ENCODE results near the gene TM9SF4.

TM9SF4 gene

DNA sequence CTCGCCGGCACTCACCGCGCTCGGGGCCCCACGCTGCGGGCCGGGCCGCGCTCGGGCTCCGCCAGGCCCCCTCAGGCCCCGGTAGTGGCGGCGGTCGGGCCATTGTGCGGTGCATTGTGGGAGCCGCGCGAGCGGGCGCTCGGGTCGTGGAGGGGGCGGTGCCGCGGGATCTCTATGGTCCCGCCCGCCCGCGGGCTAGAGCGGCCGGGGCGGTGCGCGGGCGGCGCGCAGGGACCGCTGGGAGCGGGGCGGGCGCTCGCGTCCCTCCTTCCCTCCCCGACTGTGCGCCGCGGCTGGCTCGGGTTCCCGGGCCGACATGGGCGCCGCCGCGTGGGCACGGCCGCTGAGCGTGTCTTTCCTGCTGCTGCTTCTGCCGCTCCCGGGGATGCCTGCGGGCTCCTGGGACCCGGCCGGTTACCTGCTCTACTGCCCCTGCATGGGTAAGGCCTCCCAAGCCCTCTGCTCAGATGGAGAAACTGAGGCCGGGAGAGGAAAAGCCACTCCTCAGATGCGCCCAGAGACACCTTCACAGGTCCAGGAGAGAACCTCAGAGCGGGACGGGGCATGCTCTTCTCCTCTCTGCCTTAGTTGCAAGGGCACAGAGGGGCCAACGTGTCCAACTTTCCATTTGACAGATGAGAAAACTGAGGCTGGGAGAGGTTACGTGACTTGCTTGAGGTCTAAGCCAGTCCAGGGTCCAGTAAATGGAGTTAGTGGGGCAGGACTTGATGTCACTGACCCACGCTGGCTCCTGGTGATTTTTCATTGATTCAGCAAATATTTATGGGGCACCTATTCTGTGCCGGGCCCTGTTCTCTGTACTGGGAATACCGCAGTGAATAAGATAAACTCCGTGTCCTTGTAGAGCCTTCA is 98.3 kb downstream of the TM9SF4 start, which contains the start of the genes PLAGL2 and POFUT1:
Gene PLAGL2 (minus strand): TSS at position 118 of the 873 bp plus-strand sequence. CDS start 5,565 bp downstream, outside the sequence.
Gene POFUT1 (plus strand): TSS at position 255 of the 873 bp plus-strand sequence. CDS start 62 bp downstream, at position 317.
- peak; percentile 76 for DNase-seq (ENCODE audit: low spot score)

DNA sequence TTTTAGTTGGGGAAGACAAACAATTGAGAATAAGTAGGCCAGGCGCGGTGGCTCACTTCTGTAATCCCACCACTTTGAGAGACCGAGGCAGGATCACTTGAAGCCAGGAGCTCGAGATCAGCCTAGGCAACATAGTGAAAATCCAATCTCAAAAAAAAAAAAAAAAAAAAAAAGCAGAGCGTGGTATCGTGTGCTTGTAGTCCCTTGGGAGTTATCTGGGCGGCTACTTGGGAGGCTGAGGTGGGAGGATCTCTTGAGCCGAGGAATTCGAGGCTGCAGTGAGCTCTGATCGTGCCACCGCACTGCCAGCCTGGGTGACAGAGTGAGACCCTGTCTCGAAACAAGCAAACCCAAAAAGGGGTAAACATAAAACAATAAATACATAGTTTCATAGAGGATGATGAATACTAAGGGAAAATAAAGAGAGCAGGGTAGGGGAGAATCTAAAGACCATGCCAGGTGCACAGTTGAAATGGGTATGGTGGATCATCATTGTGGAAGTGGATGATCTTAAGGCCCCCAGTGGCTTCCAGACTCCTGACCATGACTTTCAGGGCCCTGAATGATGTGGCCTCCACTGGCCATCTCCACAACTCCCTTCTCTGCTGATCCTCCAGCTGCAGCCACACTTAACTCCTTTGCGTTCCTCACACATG is 99.1 kb downstream of the TM9SF4 start:
- DNase-seq (ENCODE audit: low spot score), result no peak

DNA sequence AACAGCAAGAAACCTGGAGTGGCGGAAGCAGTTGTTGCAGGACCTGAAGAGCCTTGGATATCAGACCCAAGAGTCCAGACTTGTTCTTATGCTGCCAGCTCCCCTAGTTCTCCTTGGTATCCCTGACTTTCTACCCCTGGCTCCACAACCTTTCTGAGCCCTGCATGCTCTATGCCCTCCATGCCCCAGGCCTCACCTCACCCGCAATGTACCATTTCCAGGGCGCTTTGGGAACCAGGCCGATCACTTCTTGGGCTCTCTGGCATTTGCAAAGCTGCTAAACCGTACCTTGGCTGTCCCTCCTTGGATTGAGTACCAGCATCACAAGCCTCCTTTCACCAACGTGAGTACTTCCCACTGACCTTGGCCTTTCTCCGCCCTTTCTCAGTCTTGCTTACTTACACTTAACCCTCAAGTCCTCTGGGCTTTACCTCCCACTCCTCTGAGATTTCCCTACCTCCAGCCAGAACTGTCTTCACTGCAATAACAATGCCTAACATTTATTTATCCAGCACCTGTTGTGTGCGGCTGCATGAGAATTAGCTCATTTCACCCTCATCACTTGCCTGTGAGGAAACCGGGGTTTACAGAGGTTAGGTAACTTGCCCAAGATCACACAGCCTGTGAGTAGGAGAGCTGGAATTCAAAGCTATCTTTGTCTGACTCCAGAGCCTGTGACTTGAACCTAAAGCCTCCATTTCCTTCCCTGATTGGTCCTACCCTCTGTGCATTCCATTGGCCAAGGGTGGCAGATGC is 100.5 kb downstream of the TM9SF4 start:
- DNase-seq (ENCODE audit: low spot score), result no peak

DNA sequence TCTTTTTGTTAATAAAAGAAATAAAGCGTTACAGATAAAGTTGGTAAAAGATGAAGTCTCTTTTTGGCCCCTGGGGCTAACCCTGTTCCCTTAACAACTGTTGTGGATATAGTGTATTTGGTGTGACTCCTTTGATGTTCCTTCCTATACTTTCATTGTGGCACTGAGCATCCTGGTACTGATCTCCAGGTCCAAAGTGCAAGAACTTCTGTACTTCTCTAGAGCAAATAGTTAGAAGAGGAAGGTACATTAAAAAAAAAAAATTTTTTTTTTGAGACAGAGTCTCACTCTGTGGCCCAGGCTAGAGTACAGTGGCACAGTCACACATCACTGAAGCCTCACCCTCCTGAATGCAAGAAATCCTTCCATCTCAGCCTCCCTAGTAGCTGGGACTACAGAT is 104.4 kb downstream of the TM9SF4 start:
- DNase-seq (ENCODE audit: low spot score), result no peak

DNA sequence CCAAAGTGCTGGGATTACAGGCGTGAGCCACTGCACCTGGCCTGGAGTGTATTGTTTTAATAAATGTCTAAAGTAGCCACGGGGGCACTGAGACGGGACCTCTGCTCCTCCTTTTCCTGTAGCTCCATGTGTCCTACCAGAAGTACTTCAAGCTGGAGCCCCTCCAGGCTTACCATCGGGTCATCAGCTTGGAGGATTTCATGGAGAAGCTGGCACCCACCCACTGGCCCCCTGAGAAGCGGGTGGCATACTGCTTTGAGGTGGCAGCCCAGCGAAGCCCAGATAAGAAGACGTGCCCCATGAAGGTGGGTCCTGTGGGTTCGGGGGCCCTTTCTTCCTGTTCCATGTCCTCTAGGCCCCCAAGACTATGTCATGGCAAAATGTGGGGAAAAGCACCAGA is 105.6 kb downstream of the TM9SF4 start:
- no peak for DNase-seq (ENCODE audit: low spot score)

DNA sequence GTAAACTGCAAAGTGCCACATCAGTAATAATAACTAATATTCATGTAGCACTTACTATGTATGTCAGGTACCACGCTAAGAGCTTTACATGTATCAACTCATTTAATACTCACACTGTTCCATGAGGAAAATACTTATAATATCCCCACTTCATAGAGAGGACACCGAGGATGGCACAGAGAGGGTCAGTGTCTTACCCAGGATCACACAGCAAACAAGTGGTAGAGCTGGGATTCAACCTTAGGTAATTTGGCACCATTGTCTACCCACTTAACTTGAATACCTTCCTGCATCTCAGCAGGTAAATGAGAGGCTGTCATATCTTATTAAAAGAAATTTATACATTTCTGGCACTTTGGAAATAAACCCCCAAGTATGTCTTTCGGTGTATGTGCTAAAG is 106.2 kb downstream of the TM9SF4 start:
- DNase-seq (ENCODE audit: low spot score), result no peak

DNA sequence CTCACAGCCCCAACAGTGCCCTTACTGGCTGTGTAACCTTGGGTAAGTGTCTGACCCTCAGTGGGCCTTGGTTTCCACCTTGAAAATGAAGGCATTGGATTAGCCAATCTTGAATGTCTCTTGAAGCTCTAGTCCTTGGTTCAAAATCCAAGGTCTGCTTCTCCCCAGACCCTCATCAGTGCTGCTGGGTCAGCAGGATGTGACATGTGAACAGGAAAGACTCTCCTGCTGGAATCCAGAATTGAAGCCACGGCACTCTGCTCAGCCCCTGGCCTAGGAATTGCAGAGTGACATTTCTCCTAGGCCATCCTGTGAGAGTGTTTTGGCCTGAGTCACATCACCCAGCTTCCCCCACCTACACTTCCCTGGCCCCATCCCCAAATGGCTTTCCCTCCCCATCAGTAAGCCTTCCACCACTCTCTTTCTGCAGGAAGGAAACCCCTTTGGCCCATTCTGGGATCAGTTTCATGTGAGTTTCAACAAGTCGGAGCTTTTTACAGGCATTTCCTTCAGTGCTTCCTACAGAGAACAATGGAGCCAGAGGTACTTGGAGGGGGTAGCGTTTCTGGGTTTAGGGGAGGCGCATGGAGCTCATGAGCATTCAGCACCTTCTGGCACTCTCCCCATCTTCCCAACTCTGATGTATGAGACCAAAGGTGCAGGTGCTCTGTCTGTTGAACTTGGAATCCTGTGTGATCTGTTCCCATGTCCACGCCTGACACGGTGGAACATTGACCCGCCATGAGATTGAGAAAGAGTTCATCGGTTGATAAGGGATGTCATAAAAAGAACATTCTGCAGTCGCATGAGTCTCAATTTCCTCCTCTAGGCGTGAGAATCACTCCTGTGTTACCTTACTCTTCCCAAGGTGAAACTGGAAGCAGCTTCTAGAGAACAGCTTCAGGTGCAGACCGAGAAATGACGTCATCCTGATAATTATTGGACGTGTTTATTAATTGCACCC is 106.9 kb downstream of the TM9SF4 start:
- no peak for DNase-seq (ENCODE audit: low spot score)
